ENCODE results near the gene PAM16. TPM values are rescaled to one million over a fixed set of nuclear protein-coding genes. Genes with fewer than 3 reads are reported as not detected.

Gene PAM16
- total RNA-seq, 4 donors from 2014 or later: 26.5 to 40.5 (median 29.2) TPM

DNA sequence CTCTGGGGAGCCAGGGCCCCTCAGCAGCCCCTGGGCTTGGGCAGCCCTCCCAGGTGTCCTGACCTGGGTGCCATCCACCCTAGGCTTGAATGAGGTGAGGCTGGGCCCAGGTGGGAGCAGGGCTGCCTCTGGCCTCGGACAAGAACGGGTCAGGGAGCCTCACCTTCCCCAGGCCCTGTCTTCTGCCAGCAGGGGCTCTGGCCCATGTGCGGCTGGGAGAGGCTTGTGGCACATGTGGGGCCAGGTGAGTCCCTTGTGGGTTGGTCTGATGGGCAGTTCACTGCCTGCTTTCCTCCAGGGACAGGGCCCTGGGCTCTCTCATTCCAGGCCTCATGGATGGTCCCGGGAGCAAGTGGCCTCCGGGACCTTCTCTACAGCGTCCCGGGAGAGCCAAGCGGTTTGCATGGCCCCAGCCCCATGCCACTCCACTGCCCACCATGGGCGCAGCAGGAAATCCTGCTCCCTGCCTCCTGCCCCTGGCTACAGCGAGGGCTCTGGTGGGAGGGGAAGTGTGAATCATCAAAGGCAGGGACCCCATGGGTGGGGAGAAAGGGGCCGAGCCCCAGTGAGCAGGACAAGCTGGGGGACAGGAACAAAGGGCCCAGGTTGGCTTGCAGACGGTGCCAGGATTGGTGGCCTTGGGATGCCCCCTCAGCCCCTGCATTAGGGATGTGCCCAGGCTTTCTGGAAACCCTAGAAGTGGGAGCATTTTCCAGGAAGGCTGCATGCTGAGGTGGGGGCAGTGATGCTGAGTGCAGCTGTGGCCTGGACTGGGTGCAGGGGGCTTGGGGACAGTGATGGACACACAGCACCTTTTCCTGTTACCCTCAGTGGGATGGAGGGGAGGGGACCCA lies 32.7 kb upstream of the PAM16 start:
- peaks cover 0 to 5% (median 0%) of the 10 kb centered on the region in 4 donors for H3K4me1 ChIP-seq
- in situ Hi-C loops (cut with MboI; ENCODE audit: low pct_ligation_motif_present in 1 of 4, low pct_unique_long_range_greater_than_20kb in 1 of 4, low sequenced_read_pairs in 3 of 4): no loop called here
- H3K4me3 ChIP-seq: no peak overlapping the region
- H3K27me3 ChIP-seq: no peaks in the 10 kb centered on the region
- intact Hi-C loops (cut with DNase I; ENCODE audit: low total_unique reads): no loop called here
- no peak overlapping the region for H3K27ac ChIP-seq
- WGBS, 2 donors (ENCODE audit: low coverage in 1 of 2): 92% methylated on average over 12 of the region's 12 CpGs; no CpG with 5 or more reads in 1 of the 2 donors
- no peak for DNase-seq
- H3K9me3 ChIP-seq: no peaks in the 10 kb centered on the region
- no peaks in the 10 kb centered on the region for H3K36me3 ChIP-seq
- TF ChIP-seq, protein P1, sequence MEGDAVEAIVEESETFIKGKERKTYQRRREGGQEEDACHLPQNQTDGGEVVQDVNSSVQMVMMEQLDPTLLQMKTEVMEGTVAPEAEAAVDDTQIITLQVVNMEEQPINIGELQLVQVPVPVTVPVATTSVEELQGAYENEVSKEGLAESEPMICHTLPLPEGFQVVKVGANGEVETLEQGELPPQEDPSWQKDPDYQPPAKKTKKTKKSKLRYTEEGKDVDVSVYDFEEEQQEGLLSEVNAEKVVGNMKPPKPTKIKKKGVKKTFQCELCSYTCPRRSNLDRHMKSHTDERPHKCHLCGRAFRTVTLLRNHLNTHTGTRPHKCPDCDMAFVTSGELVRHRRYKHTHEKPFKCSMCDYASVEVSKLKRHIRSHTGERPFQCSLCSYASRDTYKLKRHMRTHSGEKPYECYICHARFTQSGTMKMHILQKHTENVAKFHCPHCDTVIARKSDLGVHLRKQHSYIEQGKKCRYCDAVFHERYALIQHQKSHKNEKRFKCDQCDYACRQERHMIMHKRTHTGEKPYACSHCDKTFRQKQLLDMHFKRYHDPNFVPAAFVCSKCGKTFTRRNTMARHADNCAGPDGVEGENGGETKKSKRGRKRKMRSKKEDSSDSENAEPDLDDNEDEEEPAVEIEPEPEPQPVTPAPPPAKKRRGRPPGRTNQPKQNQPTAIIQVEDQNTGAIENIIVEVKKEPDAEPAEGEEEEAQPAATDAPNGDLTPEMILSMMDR (IDR thresholded peaks at IDR 0.05): no peak
- no peak for TF ChIP-seq POLR2AphosphoS5 (IDR thresholded peaks at IDR 0.05)
- no peak for TF ChIP-seq EP300 (IDR thresholded peaks at IDR 0.05; ENCODE audit: low read depth)
- no peak for TF ChIP-seq POLR2A (IDR thresholded peaks at IDR 0.05)

DNA sequence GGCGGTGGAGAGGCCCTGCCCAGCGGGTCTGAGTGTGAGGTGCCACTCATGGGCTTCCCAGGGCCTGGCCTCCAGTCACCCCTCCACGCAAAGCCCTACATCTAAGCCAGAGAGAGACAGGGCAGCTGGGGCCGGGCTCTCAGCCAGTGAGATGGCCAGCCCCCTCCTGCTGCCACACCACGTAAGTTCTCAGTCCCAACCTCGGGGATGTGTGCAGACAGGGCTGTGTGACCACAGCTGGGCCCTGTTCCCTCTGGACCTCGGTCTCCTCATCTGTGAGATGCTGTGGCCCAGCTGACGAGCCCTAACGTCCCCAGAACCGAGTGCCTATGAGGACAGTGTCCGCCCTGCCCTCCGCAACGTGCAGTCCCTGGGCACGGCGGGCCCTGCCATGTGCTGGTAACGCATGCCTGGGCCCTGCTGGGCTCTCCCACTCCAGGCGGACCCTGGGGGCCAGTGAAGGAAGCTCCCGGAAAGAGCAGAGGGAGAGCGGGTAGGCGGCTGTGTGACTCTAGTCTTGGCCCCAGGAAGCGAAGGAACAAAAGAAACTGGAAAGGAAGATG lies 31.8 kb upstream of the PAM16 start:
- 95% methylated on average over 21 of the region's 21 CpGs; no CpG with 5 or more reads in 1 of the 2 donors for WGBS, 2 donors (ENCODE audit: low coverage in 1 of 2)
- no peak overlapping the region for H3K27ac ChIP-seq
- DNase-seq: no peak

DNA sequence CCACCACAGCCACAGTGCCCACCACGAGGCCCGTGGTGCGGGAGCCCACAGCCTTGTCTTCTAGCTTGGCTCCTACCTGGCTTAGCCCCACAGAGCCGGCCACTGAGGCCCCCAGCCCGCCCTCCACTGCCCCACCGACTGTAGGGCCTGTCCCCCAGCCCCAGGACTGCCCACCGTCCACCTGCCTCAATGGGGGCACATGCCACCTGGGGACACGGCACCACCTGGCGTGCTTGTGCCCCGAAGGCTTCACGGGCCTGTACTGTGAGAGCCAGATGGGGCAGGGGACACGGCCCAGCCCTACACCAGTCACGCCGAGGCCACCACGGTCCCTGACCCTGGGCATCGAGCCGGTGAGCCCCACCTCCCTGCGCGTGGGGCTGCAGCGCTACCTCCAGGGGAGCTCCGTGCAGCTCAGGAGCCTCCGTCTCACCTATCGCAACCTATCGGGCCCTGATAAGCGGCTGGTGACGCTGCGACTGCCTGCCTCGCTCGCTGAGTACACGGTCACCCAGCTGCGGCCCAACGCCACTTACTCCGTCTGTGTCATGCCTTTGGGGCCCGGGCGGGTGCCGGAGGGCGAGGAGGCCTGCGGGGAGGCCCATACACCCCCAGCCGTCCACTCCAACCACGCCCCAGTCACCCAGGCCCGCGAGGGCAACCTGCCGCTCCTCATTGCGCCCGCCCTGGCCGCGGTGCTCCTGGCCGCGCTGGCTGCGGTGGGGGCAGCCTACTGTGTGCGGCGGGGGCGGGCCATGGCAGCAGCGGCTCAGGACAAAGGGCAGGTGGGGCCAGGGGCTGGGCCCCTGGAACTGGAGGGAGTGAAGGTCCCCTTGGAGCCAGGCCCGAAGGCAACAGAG lies 31.0 kb upstream of the PAM16 start:
- Histone ChIP-seq H3K36me3 (no peaks in the 10 kb centered on the region), H3K4me3 (no peak overlapping the region), H3K27me3 (no peaks in the 10 kb centered on the region), H3K27ac (no peak overlapping the region), H3K4me1 (peaks cover 4 to 14% (median 7%) of the 10 kb centered on the region in 4 donors), H3K9me3 (no peaks in the 10 kb centered on the region)
- WGBS, 2 donors (ENCODE audit: low coverage in 1 of 2): 89% methylated on average over 29 of the region's 55 CpGs; no CpG with 5 or more reads in 1 of the 2 donors
- in situ Hi-C loops (cut with MboI; ENCODE audit: low pct_ligation_motif_present in 1 of 4, low pct_unique_long_range_greater_than_20kb in 1 of 4, low sequenced_read_pairs in 3 of 4) (no loop called here), intact Hi-C loops (cut with DNase I; ENCODE audit: low total_unique reads) (no loop called here)
- TF ChIP-seq POLR2A (IDR thresholded peaks at IDR 0.05): no peak
- no peak for TF ChIP-seq EP300 (IDR thresholded peaks at IDR 0.05; ENCODE audit: low read depth)
- no peak for TF ChIP-seq POLR2AphosphoS5 (IDR thresholded peaks at IDR 0.05)
- TF ChIP-seq, protein P1 (IDR thresholded peaks at IDR 0.05): no peak
- no peak for DNase-seq

More for the DNA sequence above, 31.8 kb upstream of the PAM16 start:
- H3K27me3 ChIP-seq: no peaks in the 10 kb centered on the region
- no peaks in the 10 kb centered on the region for H3K36me3 ChIP-seq
- H3K4me1 ChIP-seq: peaks cover 0 to 7% (median 2%) of the 10 kb centered on the region in 4 donors
- in situ Hi-C loops (cut with MboI; ENCODE audit: low pct_ligation_motif_present in 1 of 4, low pct_unique_long_range_greater_than_20kb in 1 of 4, low sequenced_read_pairs in 3 of 4) (no loop called here), intact Hi-C loops (cut with DNase I; ENCODE audit: low total_unique reads) (no loop called here)
- TF ChIP-seq, protein P1 (IDR thresholded peaks at IDR 0.05): no peak
- TF ChIP-seq POLR2A (IDR thresholded peaks at IDR 0.05): no peak
- no peak for TF ChIP-seq EP300 (IDR thresholded peaks at IDR 0.05; ENCODE audit: low read depth)
- no peak for TF ChIP-seq POLR2AphosphoS5 (IDR thresholded peaks at IDR 0.05)
- no peaks in the 10 kb centered on the region for H3K9me3 ChIP-seq
- no peak overlapping the region for H3K4me3 ChIP-seq
